Measurements from ENCODE around the gene PCDH9.

PCDH9 gene

GRCh38 chr13:67048084-67048820 is 181.9 kb downstream of the PCDH9 start:
- H3K4me3 ChIP-seq (ENCODE audit: low read depth, low read length), result no peak overlapping the region
- H3K4me1 ChIP-seq (ENCODE audit: control insufficient read depth, insufficient read depth, low read length, unreplicated experiment), result peaks cover 25% of the 10 kb centered on the region
- no peaks in the 10 kb centered on the region for H3K27me3 ChIP-seq (ENCODE audit: insufficient read depth, low read length)
- H3K79me2 ChIP-seq (ENCODE audit: control insufficient read depth, insufficient read depth, low read length, unreplicated experiment), result no peaks in the 10 kb centered on the region
- H3K27ac ChIP-seq (ENCODE audit: low read depth, low read length), result peak overlapping the region; percentile 81
- H3K36me3 ChIP-seq (ENCODE audit: insufficient read depth, low read length), result no peaks in the 10 kb centered on the region
- H2AFZ ChIP-seq (ENCODE audit: low read length, unreplicated experiment), result peak overlapping the region; percentile 88

DNA sequence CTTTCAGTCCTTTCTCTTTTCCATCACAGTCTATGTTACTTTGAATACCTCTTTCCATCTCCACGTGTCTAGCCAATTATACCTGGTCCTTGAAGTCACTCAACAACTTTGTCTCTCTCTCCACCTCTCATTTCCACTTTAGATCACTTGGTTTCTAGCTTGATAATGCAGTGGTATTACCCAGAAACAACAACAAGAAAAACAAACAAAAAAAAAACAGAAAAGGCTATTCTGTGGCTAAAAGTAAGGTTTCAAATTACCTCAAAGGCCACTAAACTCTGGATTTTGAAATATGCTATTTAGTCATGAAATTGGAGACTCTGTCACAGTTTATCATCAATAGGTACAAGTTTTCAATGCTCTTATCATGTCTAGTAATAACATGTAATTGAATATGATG is 184.8 kb downstream of the PCDH9 start:
- no peak overlapping the region for H2AFZ ChIP-seq (ENCODE audit: low read length, unreplicated experiment)
- H3K27me3 ChIP-seq (ENCODE audit: insufficient read depth, low read length), result no peaks in the 10 kb centered on the region
- no peak overlapping the region for H3K4me3 ChIP-seq (ENCODE audit: low read depth, low read length)
- no peak overlapping the region for H3K27ac ChIP-seq (ENCODE audit: low read depth, low read length)
- peaks cover 25% of the 10 kb centered on the region for H3K4me1 ChIP-seq (ENCODE audit: control insufficient read depth, insufficient read depth, low read length, unreplicated experiment)
- no peaks in the 10 kb centered on the region for H3K79me2 ChIP-seq (ENCODE audit: control insufficient read depth, insufficient read depth, low read length, unreplicated experiment)
- no peaks in the 10 kb centered on the region for H3K36me3 ChIP-seq (ENCODE audit: insufficient read depth, low read length)

DNA sequence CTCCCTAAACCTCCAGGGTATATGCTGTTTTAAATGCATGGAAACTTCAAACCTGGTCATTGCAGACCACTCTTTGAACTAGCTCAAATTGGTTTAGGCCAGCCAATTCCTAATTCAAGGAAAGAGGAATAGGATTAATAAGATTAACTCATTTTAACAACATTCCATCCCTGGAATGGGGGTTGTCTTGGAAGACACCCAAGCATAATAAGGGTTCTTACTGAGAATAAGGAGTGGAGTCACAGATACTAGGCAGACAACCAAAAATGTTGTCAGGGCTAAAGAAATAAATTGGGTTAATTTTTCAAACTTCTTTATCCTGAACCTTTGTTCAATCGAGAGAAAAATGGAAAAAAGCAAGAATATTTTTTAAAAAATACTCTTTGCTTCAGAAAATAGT is 186.2 kb downstream of the PCDH9 start:
- Histone ChIP-seq H3K27me3 (ENCODE audit: insufficient read depth, low read length) (no peaks in the 10 kb centered on the region), H2AFZ (ENCODE audit: low read length, unreplicated experiment) (no peak overlapping the region), H3K36me3 (ENCODE audit: insufficient read depth, low read length) (no peaks in the 10 kb centered on the region), H3K27ac (ENCODE audit: low read depth, low read length) (no peak overlapping the region), H3K4me1 (ENCODE audit: control insufficient read depth, insufficient read depth, low read length, unreplicated experiment) (peaks cover 25% of the 10 kb centered on the region), H3K4me3 (ENCODE audit: low read depth, low read length) (no peak overlapping the region), H3K79me2 (ENCODE audit: control insufficient read depth, insufficient read depth, low read length, unreplicated experiment) (no peaks in the 10 kb centered on the region)

DNA sequence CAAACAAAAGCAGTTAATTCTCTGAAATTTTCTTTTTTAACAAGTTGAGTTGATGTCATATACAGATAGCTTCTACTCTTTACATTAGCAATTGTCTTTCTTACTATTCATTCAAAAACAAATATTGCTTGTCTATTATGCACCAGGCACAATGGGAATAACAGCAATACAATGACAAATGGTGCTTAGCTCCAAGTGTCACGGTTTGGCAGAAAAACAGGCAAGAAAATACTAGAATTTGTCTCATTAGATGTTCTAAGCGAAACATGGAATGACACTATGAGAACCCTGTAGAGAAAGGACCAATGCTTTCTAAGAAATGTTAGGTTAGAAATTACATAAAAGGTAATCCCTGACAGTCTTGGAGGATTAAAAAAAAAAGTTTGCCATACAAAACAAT is 187.6 kb downstream of the PCDH9 start:
- H3K79me2 ChIP-seq (ENCODE audit: control insufficient read depth, insufficient read depth, low read length, unreplicated experiment), result no peaks in the 10 kb centered on the region
- no peaks in the 10 kb centered on the region for H3K36me3 ChIP-seq (ENCODE audit: insufficient read depth, low read length)
- no peak overlapping the region for H3K27ac ChIP-seq (ENCODE audit: low read depth, low read length)
- peaks cover 16% of the 10 kb centered on the region for H3K4me1 ChIP-seq (ENCODE audit: control insufficient read depth, insufficient read depth, low read length, unreplicated experiment)
- H3K27me3 ChIP-seq (ENCODE audit: insufficient read depth, low read length), result no peaks in the 10 kb centered on the region
- no peak overlapping the region for H2AFZ ChIP-seq (ENCODE audit: low read length, unreplicated experiment)
- no peak overlapping the region for H3K4me3 ChIP-seq (ENCODE audit: low read depth, low read length)

- Histone ChIP-seq H2AFZ (ENCODE audit: low read length, unreplicated experiment) (no peak overlapping the region), H3K4me1 (ENCODE audit: control insufficient read depth, insufficient read depth, low read length, unreplicated experiment) (no peaks in the 10 kb centered on the region), H3K27me3 (ENCODE audit: insufficient read depth, low read length) (no peaks in the 10 kb centered on the region), H3K27ac (ENCODE audit: low read depth, low read length) (no peak overlapping the region), H3K79me2 (ENCODE audit: control insufficient read depth, insufficient read depth, low read length, unreplicated experiment) (no peaks in the 10 kb centered on the region), H3K4me3 (ENCODE audit: low read depth, low read length) (no peak overlapping the region), H3K36me3 (ENCODE audit: insufficient read depth, low read length) (no peaks in the 10 kb centered on the region)
These were observed 193.3 kb downstream of the PCDH9 start for GRCh38 chr13:67036699-67037457.

- no peak overlapping the region for H3K4me3 ChIP-seq (ENCODE audit: low read depth, low read length)
- H3K79me2 ChIP-seq (ENCODE audit: control insufficient read depth, insufficient read depth, low read length, unreplicated experiment), result no peaks in the 10 kb centered on the region
- H3K27me3 ChIP-seq (ENCODE audit: insufficient read depth, low read length), result no peaks in the 10 kb centered on the region
- H3K36me3 ChIP-seq (ENCODE audit: insufficient read depth, low read length), result no peaks in the 10 kb centered on the region
- H2AFZ ChIP-seq (ENCODE audit: low read length, unreplicated experiment), result no peak overlapping the region
- no peak overlapping the region for H3K27ac ChIP-seq (ENCODE audit: low read depth, low read length)
- H3K4me1 ChIP-seq (ENCODE audit: control insufficient read depth, insufficient read depth, low read length, unreplicated experiment), result no peaks in the 10 kb centered on the region
These were observed 197.0 kb downstream of the PCDH9 start for GRCh38 chr13:67033170-67033569.

DNA sequence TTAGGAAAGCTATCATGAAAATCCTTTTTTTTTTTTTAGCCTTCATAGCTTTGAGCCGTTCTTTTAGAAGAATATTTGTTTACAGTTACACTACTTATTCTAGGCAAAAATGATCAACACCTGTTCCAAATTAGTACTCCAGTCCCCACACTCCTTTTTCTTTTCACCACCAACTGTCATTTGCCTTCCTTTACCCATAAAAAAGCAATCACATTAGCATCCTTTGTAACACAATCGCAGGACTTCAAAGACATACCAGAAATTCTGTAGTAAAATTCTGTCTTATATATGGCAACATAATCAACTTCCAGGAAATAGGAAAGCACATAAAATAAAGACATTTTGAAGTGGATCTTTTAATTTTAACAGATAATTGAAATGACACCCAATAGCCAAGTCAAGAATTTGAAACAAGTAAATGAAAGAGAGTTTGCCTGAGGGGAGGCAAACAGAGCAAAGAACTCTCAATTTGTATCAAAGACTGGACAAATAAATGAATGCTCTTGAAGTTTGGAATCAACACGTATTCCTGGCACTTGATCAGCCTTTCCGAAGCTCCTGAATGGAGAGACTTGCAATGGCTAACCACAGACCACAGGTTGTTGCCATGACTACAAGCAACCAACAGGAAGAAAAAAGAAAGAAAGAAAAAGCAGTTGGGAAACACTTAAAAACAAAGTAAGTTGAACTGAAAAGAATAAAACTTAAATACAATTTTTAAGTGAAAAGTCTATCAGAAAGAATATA is 206.8 kb downstream of the PCDH9 start:
- Histone ChIP-seq H3K4me1 (ENCODE audit: control insufficient read depth, insufficient read depth, low read length, unreplicated experiment) (no peaks in the 10 kb centered on the region), H3K4me3 (ENCODE audit: low read depth, low read length) (no peak overlapping the region), H3K79me2 (ENCODE audit: control insufficient read depth, insufficient read depth, low read length, unreplicated experiment) (no peaks in the 10 kb centered on the region), H3K27ac (ENCODE audit: low read depth, low read length) (no peak overlapping the region), H2AFZ (ENCODE audit: low read length, unreplicated experiment) (peak overlapping the region; percentile 14), H3K27me3 (ENCODE audit: insufficient read depth, low read length) (no peaks in the 10 kb centered on the region), H3K36me3 (ENCODE audit: insufficient read depth, low read length) (no peaks in the 10 kb centered on the region)

GRCh38 chr13:67018775-67019174 is 211.4 kb downstream of the PCDH9 start:
- Histone ChIP-seq H3K36me3 (ENCODE audit: insufficient read depth, low read length) (no peaks in the 10 kb centered on the region), H2AFZ (ENCODE audit: low read length, unreplicated experiment) (no peak overlapping the region), H3K4me3 (ENCODE audit: low read depth, low read length) (no peak overlapping the region), H3K4me1 (ENCODE audit: control insufficient read depth, insufficient read depth, low read length, unreplicated experiment) (no peaks in the 10 kb centered on the region), H3K79me2 (ENCODE audit: control insufficient read depth, insufficient read depth, low read length, unreplicated experiment) (no peaks in the 10 kb centered on the region), H3K27ac (ENCODE audit: low read depth, low read length) (no peak overlapping the region), H3K27me3 (ENCODE audit: insufficient read depth, low read length) (no peaks in the 10 kb centered on the region)

DNA sequence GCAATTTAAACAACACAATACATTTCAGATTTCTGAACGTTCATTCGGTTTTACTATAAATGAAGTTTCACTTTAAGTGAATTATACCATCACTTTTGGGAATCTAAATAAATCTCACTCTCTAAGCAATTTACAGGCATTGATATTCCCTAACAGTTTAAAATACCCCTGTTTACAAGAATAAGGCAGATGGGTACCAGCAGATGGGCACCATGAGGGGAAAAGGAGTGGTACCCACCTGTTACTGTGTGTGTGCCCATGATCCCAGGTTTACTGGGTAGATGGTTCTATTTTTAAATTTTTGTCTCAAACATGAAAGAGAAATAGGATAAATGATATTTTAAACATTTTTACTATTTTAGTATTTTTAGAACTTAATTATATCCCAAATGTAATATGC is 212.9 kb downstream of the PCDH9 start:
- Histone ChIP-seq H3K79me2 (ENCODE audit: control insufficient read depth, insufficient read depth, low read length, unreplicated experiment) (no peaks in the 10 kb centered on the region), H3K27me3 (ENCODE audit: insufficient read depth, low read length) (no peaks in the 10 kb centered on the region), H3K4me3 (ENCODE audit: low read depth, low read length) (no peak overlapping the region), H3K4me1 (ENCODE audit: control insufficient read depth, insufficient read depth, low read length, unreplicated experiment) (no peaks in the 10 kb centered on the region), H2AFZ (ENCODE audit: low read length, unreplicated experiment) (no peak overlapping the region), H3K27ac (ENCODE audit: low read depth, low read length) (no peak overlapping the region), H3K36me3 (ENCODE audit: insufficient read depth, low read length) (no peaks in the 10 kb centered on the region)

- Histone ChIP-seq H2AFZ (ENCODE audit: low read length, unreplicated experiment) (no peak overlapping the region), H3K4me3 (ENCODE audit: low read depth, low read length) (no peak overlapping the region), H3K36me3 (ENCODE audit: insufficient read depth, low read length) (no peaks in the 10 kb centered on the region), H3K79me2 (ENCODE audit: control insufficient read depth, insufficient read depth, low read length, unreplicated experiment) (no peaks in the 10 kb centered on the region), H3K4me1 (ENCODE audit: control insufficient read depth, insufficient read depth, low read length, unreplicated experiment) (no peaks in the 10 kb centered on the region), H3K27ac (ENCODE audit: low read depth, low read length) (no peak overlapping the region), H3K27me3 (ENCODE audit: insufficient read depth, low read length) (no peaks in the 10 kb centered on the region)
These were observed 214.0 kb downstream of the PCDH9 start for GRCh38 chr13:67015976-67016600.
